NCI-H146 (cell line): ENCODE data around the gene MET.
A peak's percentile ranks its signal among the peaks of the same experiment; 100 is the strongest.
"Not testable (repeated sequence)": the region's sequence is repeated elsewhere in the genome, so short reads cannot be mapped to it uniquely, and the experiment has no call there.

Experiments used
- DNase-seq: peaks from one replicate; lab custom pipeline; 2025; lab: John Stamatoyannopoulos, UW

Gene MET

DNA sequence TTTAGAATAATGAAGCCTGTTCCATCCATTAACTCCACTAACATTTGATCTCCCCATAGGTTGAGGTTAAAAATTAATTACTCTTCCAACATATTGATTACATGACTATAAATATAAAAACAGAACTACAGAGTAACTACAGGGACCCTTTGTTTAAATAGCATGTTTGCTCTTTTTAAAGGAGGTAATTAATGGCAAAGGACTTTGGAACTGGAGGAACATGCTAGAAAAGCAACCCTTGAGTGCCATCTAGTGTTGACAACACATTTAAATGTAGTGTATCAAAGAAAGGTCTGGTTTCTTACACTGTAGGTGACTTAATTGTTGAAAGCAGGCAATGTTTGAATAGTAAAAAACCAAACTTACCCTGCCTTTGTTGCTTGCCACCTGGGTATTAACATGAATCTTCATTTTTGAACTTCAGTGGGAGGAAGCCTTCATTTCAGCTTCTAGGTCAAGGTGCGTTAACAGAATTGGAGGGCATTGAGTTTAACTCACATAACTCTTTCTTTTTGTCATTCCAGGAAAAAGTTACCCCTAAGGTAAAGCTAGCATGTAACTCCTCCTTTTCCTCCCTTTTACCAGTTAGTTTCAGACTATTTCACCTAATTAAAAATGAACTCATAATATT, 137.8 kb downstream of the MET start:
- DNase-seq: peak; percentile 80

DNA sequence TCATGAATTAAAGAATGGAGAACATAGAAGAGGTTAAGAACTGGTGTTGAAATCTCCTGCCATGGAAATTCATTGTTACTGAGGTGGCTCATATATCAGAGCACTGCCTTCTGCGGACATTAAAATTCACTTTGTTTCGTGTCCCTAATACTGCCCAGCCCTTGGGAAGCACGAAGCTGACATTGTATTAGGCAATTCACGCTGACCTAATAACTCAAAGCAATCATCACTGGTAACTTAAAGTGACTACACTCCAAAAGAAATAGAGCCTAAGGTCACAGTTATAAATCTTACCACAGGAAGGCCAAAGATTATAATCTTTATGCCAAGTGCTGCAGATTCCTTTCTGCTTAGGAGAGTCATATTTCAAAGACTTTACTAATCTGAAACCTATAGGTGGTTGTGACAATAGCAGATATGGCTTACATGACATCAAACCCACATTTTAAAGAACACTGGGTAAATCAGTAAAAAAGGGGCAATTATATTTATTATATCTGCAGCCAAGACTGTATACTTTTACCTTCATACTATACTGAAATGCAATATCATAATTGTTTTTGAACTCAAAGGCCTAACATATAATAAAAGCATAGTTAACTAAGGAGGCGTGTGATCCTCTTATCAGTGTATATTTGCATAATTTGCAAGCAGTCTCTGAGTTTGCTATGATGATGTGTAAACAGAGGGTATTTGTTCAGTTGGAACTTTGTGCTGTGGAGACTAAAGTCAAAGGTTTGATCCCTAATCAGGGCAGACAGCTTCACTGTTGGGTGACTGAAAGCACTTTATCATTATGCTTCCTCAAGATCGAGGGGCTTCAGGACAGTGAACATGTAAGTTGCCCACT, 138.5 kb downstream of the MET start:
- DNase-seq: peak; percentile 31

DNA sequence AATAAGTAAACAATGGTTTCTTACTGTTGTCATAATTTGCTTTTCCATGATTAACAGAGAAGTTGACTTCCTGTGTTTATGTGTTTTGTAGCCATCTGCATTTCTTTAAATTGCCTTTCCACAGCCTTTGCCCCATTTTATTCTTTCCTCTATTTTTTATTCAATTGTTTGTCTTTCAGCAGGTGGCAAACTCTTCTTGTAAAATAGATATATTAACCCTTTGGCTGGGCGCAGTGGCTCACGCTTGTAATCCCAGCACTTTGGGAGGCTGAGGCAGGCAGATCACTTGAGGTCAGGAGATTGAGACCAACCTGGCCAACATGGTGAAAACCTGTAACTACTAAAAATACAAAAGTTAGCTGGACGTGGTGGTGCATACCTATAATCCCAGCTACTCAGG, 139.8 kb downstream of the MET start:
- DNase-seq: no peak

DNA sequence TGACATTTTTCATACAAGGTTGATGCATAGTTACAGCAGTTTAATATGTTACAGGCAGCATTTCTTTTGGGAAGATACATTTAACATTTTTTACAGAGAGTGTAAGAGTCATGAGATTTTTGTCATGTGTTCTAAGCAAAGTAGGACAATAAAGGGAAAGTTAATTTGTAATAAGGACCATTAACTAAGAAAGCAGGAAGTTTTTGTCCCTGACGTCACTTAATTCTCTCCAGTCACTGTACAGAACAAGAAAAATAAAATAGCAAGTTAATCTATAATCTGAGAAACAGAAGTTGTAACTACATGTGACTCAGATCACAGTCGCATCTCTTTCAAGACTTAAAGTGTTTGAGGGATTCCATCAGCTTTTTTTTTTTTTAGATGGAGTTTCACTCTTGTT, 140.9 kb downstream of the MET start:
- DNase-seq: no peak

DNA sequence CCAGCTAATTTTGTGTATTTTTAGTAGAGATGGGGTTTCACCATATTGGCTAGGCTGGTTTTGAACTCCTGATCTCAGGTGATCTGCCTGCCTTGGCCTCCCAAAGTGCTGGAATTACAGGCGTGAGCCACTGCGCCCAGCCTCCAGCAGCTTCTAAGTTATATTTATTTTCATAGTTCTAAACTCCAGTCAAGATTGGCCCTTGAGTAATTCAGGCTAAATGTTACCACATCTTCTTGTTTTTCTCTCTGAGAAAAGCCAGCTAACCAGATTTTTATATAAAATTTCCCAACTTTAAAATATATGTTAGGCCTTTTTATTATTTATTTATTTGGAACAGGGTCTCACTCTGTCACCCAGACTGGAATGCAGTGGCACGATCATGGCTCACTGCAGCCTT, 141.4 kb downstream of the MET start:
- DNase-seq: not testable (repeated sequence)

DNA sequence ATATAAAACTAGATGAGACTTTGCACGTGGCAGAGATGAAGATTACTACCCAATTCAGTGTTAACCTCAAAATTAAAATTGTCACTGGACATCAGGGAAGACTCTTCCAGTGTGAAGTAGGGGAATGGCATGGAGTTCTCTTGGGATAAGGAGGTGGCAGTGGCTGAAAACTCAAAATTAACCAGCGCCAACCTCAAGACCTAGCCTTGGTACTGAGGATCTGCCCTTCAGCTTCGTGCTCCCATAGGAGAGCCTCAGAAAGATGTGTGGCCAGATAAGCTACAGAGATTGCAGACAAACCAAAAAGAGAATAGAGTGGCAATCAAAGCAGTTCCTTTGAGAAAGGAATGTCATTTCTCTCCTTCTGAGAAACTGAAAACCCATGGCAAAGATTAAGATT, 143.0 kb downstream of the MET start:
- DNase-seq: no peak

DNA sequence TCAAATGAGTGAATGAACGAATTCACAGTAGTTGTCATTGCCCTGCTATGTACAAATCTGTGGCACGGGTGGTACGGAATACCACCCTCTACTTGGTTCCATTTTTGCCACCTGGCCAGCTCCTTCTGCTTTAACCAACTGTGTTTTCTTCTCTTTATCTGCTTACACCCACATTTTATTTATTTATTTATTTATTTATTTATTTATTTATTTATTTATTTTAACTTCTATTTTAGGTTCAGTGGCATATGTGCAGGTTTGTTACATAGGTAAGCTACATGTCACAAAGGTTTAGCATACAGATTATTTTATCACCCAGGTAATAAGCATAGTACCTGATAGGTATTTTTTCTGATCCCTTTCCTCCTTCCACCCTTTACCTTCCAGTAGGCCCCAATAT, 148.2 kb downstream of the MET start:
- DNase-seq: no peak

DNA sequence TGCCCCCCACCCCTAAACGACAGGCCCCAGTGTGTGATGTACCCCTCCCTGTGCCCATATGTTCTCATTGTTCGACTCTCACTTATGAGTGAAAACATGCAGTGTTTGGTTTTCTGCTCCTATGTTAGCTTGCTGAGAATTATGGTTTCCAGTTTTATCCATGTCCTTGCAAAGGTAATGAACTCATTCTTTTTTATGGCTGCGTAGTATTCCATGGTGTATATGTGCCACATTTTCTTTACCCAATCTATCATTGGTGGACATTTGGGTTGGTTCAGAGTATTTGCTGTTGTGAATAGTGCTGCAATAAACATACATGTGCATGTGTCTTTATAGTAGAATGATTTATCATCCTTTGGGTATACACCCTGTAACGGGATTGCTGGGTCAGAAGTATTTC, 149.7 kb downstream of the MET start:
- not testable (repeated sequence) for DNase-seq

DNA sequence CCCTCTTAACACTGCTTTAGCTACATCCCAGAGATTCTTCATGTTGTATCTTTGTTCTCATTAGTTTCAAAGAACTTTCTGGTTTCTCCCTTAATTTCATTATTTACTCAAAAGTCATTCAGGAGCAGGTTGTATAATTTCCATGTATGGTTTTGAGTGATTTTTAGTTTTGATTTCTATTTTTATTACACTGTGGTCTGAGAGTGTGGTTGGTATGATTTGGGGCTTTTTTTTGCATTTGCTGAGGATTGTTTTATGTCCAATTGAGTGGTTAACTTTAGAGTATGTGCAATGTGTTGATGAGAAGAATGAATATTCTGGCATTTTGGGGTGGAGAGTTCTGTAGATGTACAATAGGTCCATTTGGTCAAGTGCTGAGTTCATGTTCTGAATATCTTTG, 152.5 kb downstream of the MET start:
- DNase-seq: no peak

DNA sequence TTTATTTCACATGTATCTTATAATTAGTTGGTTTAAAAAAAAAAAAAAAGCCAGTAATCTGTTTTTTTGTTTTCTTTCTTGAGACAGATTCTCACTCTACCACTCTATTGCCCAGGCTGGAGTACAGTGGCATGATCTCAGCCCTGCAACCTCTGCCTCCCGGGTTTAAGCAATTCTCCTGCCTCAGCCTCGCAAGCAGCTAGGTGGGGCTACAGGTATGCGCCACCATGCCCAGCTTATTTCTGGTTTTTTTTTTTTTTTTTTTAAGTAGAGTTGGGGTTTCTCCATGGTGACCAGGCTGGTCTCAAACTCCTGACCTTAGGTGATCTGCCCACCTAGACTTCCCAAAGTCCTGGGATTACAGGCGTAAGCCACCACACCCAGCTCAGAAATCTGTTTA, 156.3 kb downstream of the MET start:
- DNase-seq: no peak

DNA sequence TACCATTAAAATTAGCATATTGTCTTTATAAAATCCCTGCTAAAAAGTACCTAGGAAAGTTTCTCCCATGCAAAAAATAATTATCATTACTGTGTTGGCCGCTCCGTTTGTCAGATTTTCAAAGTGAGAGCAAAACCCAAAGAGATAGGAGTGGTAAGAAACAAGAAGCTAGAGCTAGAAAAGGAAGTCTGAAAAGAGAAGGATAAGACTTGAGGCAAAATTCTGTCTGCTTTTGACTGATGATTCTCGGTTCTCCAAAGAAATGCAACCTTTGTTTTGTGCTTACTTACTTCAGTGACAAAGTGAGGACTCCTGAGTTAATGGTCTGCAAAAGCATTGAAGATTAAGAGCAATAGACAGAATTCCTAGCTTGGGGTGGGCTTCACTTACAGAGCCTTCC, 157.0 kb downstream of the MET start:
- DNase-seq: no peak

DNA sequence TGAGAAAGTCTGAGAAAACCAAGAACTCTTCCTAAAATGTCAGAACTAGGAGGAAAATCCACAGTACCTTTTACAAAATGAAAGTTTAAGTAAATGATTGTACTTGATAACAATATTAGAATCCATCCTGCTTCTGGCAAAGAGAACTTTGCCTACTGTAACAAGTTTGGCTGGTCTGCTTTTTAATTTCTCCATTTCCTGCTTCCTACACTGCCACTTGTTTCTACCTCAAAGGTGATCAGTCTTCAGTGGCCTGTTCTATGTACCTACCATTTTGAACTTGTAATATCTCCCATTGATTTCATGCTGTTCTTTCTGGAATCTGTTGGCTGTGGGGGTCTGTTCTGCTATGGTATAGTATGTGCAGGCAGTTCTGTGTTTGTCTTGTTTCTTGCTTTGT, 157.5 kb downstream of the MET start:
- no peak for DNase-seq

DNA sequence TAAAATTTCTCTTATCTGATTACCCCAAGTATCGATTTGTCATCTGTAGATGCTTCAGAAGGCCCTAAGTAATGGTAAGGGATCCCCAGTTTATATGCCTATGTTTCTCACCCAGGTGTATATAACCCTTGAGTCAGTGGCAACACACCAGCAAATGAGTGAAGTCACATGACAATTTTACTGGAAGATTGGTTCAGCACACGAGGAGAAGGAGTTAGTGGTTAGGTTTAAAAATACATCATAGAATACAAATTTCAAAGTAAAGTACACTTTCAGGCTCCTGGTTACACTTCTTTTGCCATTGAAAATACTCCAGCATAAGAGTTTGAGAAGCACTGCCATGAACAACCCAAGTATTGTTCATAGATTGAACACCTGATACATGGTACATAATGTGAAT, 160.7 kb downstream of the MET start:
- no peak for DNase-seq

DNA sequence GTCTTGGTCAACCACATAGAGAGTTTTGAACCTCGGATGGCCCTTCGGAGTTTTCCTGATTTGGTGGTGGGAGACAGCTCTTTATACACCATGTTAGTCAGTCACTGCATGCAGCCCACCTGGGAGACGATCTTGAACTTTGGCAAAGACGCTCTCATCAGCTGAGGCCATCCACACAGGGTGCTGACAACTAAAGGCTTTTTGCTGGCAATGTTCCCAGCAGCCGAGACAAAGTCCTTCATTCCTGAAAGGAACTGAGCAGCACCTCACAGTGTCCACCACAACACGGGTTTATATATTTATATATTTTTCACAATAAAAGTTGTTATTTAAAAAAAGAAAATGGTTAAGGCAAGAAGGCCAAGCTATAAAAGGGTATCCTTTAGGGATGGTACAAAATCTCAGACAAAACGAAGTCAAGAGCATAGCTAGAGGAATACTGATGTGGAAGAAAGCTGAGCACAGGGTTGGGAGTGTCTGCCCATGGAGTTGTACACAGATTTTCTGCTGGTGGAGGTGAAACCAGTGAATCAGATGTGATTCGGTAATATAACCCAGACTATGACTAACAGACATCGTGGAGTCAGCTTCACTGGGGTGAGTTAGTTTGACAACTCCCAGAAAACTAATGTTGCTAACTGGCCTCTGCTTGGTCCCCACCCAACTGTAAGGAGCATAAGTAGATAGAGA, 163.0 kb downstream of the MET start:
- DNase-seq: no peak

DNA sequence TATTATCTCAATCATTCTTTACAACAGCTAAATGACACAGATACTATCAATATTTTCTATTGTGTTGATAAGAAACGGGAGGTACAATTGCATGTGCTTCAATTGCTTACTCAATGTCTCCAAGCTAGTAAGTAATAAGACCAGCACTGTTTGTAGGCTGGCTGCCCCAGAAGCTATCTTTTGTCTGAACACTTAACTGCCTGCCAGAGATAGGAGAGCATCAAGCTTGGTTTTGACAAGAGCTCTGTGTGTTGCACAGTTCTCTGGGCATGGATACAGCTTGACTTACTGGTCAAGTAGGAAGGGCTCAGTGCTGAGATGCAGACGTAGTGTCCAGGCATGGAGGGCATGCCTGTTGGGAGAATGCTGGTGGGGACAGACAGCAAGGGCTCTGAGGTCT, 164.1 kb downstream of the MET start:
- no peak for DNase-seq

DNA sequence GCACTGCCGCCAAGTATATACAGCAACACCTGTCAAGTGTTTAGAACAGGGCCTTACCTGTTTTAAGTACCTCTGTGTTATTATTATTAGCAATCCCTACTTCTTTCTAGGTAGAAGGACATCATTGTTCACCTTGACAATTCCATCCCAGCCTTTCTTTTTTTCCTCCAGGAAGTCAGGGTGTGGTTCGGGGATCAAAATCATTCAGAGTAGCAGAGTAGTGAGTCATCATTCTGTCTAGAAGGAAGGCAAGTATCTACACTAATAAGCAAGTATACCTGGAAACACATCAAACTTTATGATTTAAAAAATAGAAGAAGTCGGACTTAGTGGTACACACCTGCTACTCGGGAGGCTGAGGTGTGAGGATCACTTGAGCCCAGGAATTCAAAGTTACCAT, 164.9 kb downstream of the MET start:
- no peak for DNase-seq

DNA sequence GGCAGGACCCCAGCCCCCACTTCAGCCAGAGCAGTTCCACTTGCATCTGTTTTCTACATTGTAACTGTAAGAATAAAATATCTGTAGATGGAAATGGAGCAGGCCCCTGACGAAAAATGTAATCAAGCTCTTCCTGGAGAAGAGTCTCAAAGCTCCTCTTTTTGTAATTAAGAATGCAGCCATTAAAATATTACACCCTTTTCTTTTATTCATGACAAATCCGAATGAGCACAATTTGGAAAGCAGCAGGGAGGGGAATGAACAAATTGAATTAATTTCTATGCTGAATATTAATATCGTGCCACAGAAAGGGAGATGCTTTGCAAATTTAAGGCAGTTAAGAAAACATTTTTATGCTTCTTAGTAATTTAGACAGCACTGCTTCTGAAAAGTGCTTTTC, 165.6 kb downstream of the MET start:
- no peak for DNase-seq

DNA sequence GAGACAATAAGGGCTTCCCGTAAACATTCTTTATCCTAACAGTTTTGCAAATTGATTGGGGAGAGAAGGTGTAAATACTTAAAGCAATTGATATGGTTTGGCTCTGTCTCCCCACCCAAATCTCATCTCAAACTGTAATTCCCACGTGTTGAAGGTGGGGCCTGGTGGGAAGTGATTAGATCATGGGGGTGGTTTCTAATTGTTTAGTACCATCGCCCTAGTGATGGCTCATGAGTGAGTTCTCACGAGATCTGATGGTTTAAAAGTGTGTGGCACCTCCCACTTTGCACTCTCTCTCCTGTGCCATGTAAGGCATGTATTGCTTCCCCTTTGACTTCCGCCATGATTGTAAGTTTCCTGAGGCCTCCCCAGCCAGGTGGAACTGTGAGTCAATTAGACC, 168.3 kb downstream of the MET start:
- DNase-seq: no peak

DNA sequence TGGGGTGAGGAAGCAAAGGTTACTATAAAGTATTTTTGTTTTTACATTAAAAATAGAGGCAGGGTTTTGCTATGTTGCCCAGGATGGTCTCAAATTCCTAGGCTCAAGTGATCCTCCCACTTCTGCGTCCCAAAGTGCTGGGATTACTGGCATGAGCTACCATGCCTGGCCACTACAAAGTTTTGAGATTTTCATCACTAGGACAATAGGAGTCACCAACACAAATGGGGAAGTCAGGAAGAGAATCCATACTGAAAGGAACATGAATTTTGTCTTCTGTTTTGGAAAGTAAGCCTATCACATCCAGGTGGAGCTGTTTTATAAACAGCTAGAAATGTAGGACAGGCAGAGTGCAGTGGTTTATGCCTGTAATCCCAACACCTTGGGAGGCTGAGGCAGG, 170.4 kb downstream of the MET start:
- no peak for DNase-seq

DNA sequence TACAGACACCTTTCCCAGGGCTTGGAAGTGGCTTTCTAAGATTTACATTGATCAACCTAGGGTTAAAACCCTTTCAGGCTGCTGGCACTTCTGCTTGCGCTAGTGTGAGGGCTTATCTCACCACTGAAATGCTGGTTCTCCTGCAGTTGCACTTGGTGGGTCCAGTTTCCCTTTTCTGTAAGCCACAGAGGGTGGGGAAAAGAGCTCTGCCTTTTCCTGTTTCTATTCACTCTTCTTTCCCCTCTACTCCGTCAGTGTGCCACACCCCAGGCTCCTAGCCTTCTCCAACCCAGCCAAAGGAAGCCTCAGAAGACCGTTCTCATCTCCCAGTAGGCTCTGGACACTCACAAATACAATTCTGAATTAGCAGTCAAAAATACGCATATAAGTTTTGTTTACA, 171.4 kb downstream of the MET start:
- no peak for DNase-seq
